ENCODE data around the gene LYRM4. TPM values are rescaled to one million over a fixed set of nuclear protein-coding genes. Genes with fewer than 3 reads are reported as not detected.
A peak's percentile ranks its signal among the peaks of the same experiment; 100 is the strongest.

Gene LYRM4
- total RNA-seq, 1 donor from 2014 or later = 39.3 TPM

GRCh38 chr6:5208057-5208456, 52.7 kb downstream of the LYRM4 start:
- no peaks in the 10 kb centered on the region for H3K36me3 Mint-ChIP-seq (ENCODE audit: low read depth)
- no peak overlapping the region for H3K27ac Mint-ChIP-seq (ENCODE audit: unreplicated experiment)
- no peak overlapping the region for H3K4me3 Mint-ChIP-seq
- H3K9me3 Mint-ChIP-seq = no peaks in the 10 kb centered on the region
- H3K27me3 Mint-ChIP-seq (ENCODE audit: low read depth) = no peaks in the 10 kb centered on the region
- no peak for DNase-seq (ENCODE audit: low read depth, low spot score)
- peaks cover 49% of the 10 kb centered on the region for H3K4me1 Mint-ChIP-seq
- TF ChIP-seq CTCF (conservative IDR thresholded peaks at IDR 0.05) = no peak

DNA sequence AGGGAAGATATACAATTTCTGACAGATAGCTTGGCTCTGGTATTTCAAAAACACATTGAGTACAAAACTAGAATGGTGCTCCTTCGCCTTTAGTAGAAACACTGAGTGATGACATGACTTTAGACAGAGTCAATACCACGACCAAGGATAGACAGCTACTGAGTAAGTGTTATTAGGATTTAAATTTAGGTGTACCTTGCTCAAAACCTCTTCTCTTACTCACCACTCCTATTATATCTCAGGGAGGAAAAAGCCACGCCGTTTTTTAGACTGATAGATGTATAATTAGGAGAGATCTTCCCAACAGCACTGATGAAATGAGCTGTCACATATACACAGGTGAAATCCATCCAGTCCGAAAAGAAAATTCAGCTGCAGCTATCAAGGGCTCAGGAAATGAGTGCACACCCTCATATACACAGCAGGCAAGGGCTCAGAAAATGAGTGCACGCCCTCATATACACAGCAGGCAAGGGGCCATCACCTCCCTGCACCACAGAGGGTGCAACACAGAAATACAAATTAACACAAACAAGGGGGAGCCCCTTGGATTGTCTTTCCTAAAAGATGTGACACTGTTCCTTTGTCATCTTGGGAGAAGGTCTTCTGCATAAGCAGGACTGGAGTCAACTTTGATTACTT, 53.7 kb downstream of the LYRM4 start:
- DNase-seq (ENCODE audit: low read depth, low spot score) = no peak
- Mint-ChIP-seq H3K27me3 (ENCODE audit: low read depth) (no peaks in the 10 kb centered on the region), H3K27ac (ENCODE audit: unreplicated experiment) (no peak overlapping the region), H3K4me3 (no peak overlapping the region), H3K36me3 (ENCODE audit: low read depth) (no peaks in the 10 kb centered on the region), H3K4me1 (peaks cover 49% of the 10 kb centered on the region), H3K9me3 (no peaks in the 10 kb centered on the region)
- no peak for TF ChIP-seq CTCF (conservative IDR thresholded peaks at IDR 0.05)

DNA sequence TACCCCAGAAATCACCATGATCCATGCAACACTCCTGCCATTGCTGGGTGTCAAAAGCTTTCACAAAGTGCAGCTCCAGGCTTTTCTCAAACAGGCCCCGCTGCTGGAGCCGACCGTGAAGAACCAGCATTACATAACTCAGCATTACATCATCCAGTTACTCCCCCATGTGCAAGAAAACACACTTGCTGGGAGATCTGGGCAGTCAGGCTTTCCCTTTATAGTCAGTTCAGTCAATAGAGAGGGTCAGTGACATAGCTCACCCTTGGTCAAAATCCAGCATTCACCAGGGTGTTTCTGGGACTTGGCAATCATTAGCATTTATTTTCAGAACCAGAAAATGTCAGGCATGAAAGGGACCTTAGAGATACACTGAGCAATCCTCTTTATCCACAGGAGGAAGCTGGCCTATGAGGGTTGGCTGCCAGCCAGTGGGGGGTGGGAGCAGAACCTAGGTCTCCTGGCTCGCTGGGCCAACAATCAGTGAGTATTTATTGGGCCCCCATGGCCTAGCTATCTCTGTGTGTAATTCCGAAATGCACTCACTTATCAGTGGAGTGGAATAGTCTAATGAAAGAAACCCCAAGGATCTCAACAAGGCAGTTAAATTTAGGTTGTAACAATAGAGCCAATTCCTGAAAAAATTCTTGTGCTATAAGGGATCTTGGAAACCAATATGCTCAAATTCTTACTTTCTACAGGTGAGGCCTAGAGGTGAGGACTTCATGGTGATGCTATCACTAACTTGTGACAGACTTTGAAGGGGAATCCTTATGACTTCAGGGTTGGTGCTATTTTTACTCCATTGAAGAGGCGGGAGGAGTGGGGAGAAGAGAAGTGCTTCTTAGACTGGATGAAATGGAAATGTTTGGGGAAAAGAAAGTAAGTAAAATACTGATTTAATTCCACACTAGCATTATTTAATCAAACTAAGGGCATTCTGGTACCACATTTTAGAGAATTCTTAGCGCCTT, 54.6 kb downstream of the LYRM4 start:
- H3K4me1 Mint-ChIP-seq = peaks cover 49% of the 10 kb centered on the region
- no peaks in the 10 kb centered on the region for H3K9me3 Mint-ChIP-seq
- DNase-seq (ENCODE audit: low read depth, low spot score) = no peak

GRCh38 chr6:5205035-5205507, 55.7 kb downstream of the LYRM4 start:
- DNase-seq (ENCODE audit: low read depth, low spot score) = no peak
- H3K27ac Mint-ChIP-seq (ENCODE audit: unreplicated experiment) = peak overlapping the region; percentile 78
- H3K36me3 Mint-ChIP-seq (ENCODE audit: low read depth) = no peaks in the 10 kb centered on the region
- peak overlapping the region; percentile 29 for H3K4me3 Mint-ChIP-seq
- peaks cover 49% of the 10 kb centered on the region for H3K4me1 Mint-ChIP-seq
- no peaks in the 10 kb centered on the region for H3K9me3 Mint-ChIP-seq
- TF ChIP-seq CTCF (conservative IDR thresholded peaks at IDR 0.05) = no peak
- no peaks in the 10 kb centered on the region for H3K27me3 Mint-ChIP-seq (ENCODE audit: low read depth)

More for the DNA sequence above, 54.6 kb downstream of the LYRM4 start:
- no peak for TF ChIP-seq CTCF (conservative IDR thresholded peaks at IDR 0.05)
- Mint-ChIP-seq H3K27me3 (ENCODE audit: low read depth) (no peaks in the 10 kb centered on the region), H3K36me3 (ENCODE audit: low read depth) (no peaks in the 10 kb centered on the region), H3K27ac (ENCODE audit: unreplicated experiment) (peak overlapping the region; percentile 90), H3K4me3 (peak overlapping the region; percentile 61)

GRCh38 chr6:5204376-5204775, 56.4 kb downstream of the LYRM4 start:
- Mint-ChIP-seq H3K4me3 (no peak overlapping the region), H3K4me1 (peaks cover 49% of the 10 kb centered on the region), H3K36me3 (ENCODE audit: low read depth) (no peaks in the 10 kb centered on the region), H3K9me3 (no peaks in the 10 kb centered on the region), H3K27ac (ENCODE audit: unreplicated experiment) (no peak overlapping the region), H3K27me3 (ENCODE audit: low read depth) (no peaks in the 10 kb centered on the region)
- no peak for DNase-seq (ENCODE audit: low read depth, low spot score)
- no peak for TF ChIP-seq CTCF (conservative IDR thresholded peaks at IDR 0.05)

Measured in neural crest cell (in vitro differentiated cells).